H1 (cell line): ENCODE measurements around the gene CAVIN1. TPM values are rescaled to one million over a fixed set of nuclear protein-coding genes. Genes with fewer than 3 reads are reported as not detected.

Experiments used
- CTCF ChIA-PET: fragments of 300-600 bp; sonication (Branson Sonifier 250); formaldehyde crosslinking; loops from one replicate; lab custom pipeline; 2021; ENCODE audit not compliant: partially characterized antibody; lab: Charles Lee
- POLR2A ChIA-PET: fragments of 300-600 bp; sonication (Branson Sonifier 250); formaldehyde crosslinking; loops from one replicate; lab custom pipeline; 2021; ENCODE audit warnings: inconsistent platforms; ENCODE audit not compliant: partially characterized antibody; lab: Charles Lee
- DNase-seq, 2 experiments: peaks; one replicate each; pipeline versions ENCODE4 v3.0.0 to v3.0.0-alpha.2; 2010 to 2022; ENCODE audit warnings: low spot score in 2 of 2, low read depth in 1 of 2, mixed read lengths in 1 of 2
- FAIRE-seq: peaks from 2 replicates; lab custom pipeline; 2011; peaks lifted over from hg19 to GRCh38; lab: Jason Lieb, UNC
- H2AFZ ChIP-seq: 2 replicates; pipeline ENCODE4 v1.8.1; 2012; ENCODE audit warnings: low read length, inconsistent platforms
- H2AK5ac ChIP-seq: 2 replicates; pipeline ENCODE4 v1.6.1; 2013; ENCODE audit warnings: low read depth, low read length
- H2BK120ac ChIP-seq: replicated peaks from 2 replicates; pipeline ENCODE3; 2013; ENCODE audit warnings: low read depth, low read length, inconsistent platforms
- H2BK12ac ChIP-seq: 2 replicates; pipeline ENCODE4 v1.6.1; 2013; ENCODE audit warnings: low read depth, low read length
- H2BK15ac ChIP-seq: 2 replicates; pipeline ENCODE4 v1.6.1; 2013; ENCODE audit warnings: low read length
- H2BK20ac ChIP-seq: 2 replicates; pipeline ENCODE4 v1.6.1; 2013; ENCODE audit warnings: low read length
- H2BK5ac ChIP-seq: 2 replicates; pipeline ENCODE4 v1.6.1; 2013; ENCODE audit warnings: low read depth, low read length
- H3K14ac ChIP-seq: 2 replicates; pipeline ENCODE4 v1.6.1; 2013; ENCODE audit warnings: inconsistent platforms; ENCODE audit not compliant: insufficient read length
- H3K18ac ChIP-seq: 2 replicates; pipeline ENCODE4 v1.6.1; 2013; ENCODE audit warnings: low read length; ENCODE audit errors: extremely low read depth
- H3K23ac ChIP-seq: 2 replicates; pipeline ENCODE4 v1.6.1; 2013; ENCODE audit warnings: inconsistent platforms; ENCODE audit not compliant: insufficient read length
- H3K23me2 ChIP-seq: 2 replicates; pipeline ENCODE4 v1.6.1; 2013; ENCODE audit warnings: low read depth, low read length
- H3K27ac ChIP-seq: 2 replicates; pipeline ENCODE4 v1.6.1; 2011; ENCODE audit warnings: low read depth, low read length, inconsistent platforms
- H3K27me3 ChIP-seq, 4 experiments: replicated peaks in 1 of 4; 1 replicate in 1 of 4; 2 replicates in 3 of 4; pipeline versions ENCODE4 v1.6.1 to v1.8.1; 2011 to 2013; ENCODE audit warnings: low read length in 3 of 4, mild to moderate bottlenecking in 3 of 4, inconsistent platforms in 2 of 4, mixed read lengths in 2 of 4, moderate library complexity in 1 of 4; ENCODE audit not compliant: control insufficient read depth in 3 of 4, insufficient read depth in 3 of 4; ENCODE audit errors: extremely low read depth in 1 of 4
- H3K36me3 ChIP-seq, 4 experiments: 2 replicates each; pipeline versions ENCODE4 v1.6.1 to v1.8.1; 2011 to 2013; ENCODE audit warnings: mild to moderate bottlenecking in 4 of 4, low read length in 3 of 4, moderate library complexity in 2 of 4, control low read depth in 1 of 4, inconsistent platforms in 1 of 4; ENCODE audit not compliant: insufficient read depth in 4 of 4, control insufficient read depth in 2 of 4
- H3K4ac ChIP-seq: replicated peaks from 2 replicates; pipeline ENCODE3; 2013; ENCODE audit warnings: low read length, low read depth, mixed read lengths, inconsistent platforms; ENCODE audit not compliant: insufficient read length
- H3K4me1 ChIP-seq, 4 experiments: replicated peaks in 1 of 4; 1 replicate in 1 of 4; 2 replicates in 3 of 4; pipeline versions ENCODE4 v1.6.1 to v1.8.1; 2011 to 2013; ENCODE audit warnings: low read length in 3 of 4, inconsistent platforms in 2 of 4, mixed read lengths in 1 of 4; ENCODE audit not compliant: insufficient read depth in 4 of 4, control insufficient read depth in 3 of 4
- H3K4me2 ChIP-seq, 2 experiments: 2 replicates each; pipeline versions ENCODE4 v1.6.1 to v1.8.1; 2011 to 2013; ENCODE audit warnings: low read depth in 2 of 2, low read length in 2 of 2, control low read depth in 1 of 2, inconsistent platforms in 1 of 2, mild to moderate bottlenecking in 1 of 2; ENCODE audit not compliant: insufficient read depth in 1 of 2
- H3K4me3 ChIP-seq, 4 experiments: fragments of 200-600, 300-600 bp in 1 of 4; sonication (generic), shearing (Covaris generic), sonication (Bioruptor Twin) in 1 of 4; 2 replicates each; pipeline versions ENCODE4 v1.5.1 to v1.8.1; 2011 to 2016; ENCODE audit warnings: low read length in 4 of 4, low read depth in 3 of 4, control low read depth in 2 of 4, inconsistent platforms in 2 of 4, mild to moderate bottlenecking in 2 of 4, mixed read lengths in 1 of 4, moderate library complexity in 1 of 4; ENCODE audit not compliant: insufficient read depth in 2 of 4; ENCODE audit errors: extremely low read depth in 1 of 4
- H3K56ac ChIP-seq: replicated peaks from 2 replicates; pipeline ENCODE3; 2013; ENCODE audit warnings: low read depth, mild to moderate bottlenecking, mixed read lengths, low read length, inconsistent platforms; ENCODE audit not compliant: insufficient read length
- H3K79me1 ChIP-seq: 2 replicates; pipeline ENCODE4 v1.6.1; 2013; ENCODE audit warnings: low read depth, low read length, control low read depth
- H3K79me2 ChIP-seq, 2 experiments: 2 replicates each; pipeline versions ENCODE4 v1.6.1 to v1.8.1; 2012 to 2013; ENCODE audit warnings: low read length in 2 of 2, mild to moderate bottlenecking in 2 of 2, inconsistent platforms in 1 of 2; ENCODE audit not compliant: insufficient read depth in 2 of 2, control insufficient read depth in 1 of 2
- H3K9ac ChIP-seq, 4 experiments: replicated peaks in 1 of 4; 1 replicate in 1 of 4; 2 replicates in 3 of 4; pipeline versions ENCODE4 v1.6.1 to v1.8.1; 2011 to 2013; ENCODE audit warnings: low read depth in 3 of 4, low read length in 3 of 4, control low read depth in 2 of 4, mild to moderate bottlenecking in 2 of 4, moderate library complexity in 2 of 4, inconsistent platforms in 1 of 4; ENCODE audit errors: extremely low read depth in 1 of 4
- H3K9me3 ChIP-seq, 2 experiments: 2 replicates each; pipeline versions ENCODE4 v1.6.1 to v1.8.1; 2012 to 2013; ENCODE audit warnings: mild to moderate bottlenecking in 2 of 2, moderate library complexity in 2 of 2, control low read depth in 1 of 2, inconsistent platforms in 1 of 2, low read depth in 1 of 2, low read length in 1 of 2, mixed read lengths in 1 of 2; ENCODE audit not compliant: insufficient read depth in 2 of 2
- H4K20me1 ChIP-seq, 2 experiments: replicated peaks in 1 of 2; 2 replicates each; pipeline versions ENCODE3 to v1.8.1; 2011 to 2013; ENCODE audit warnings: inconsistent platforms in 2 of 2, low read length in 2 of 2, mild to moderate bottlenecking in 1 of 2; ENCODE audit not compliant: insufficient read depth in 2 of 2, control insufficient read depth in 1 of 2
- H4K5ac ChIP-seq: 2 replicates; pipeline ENCODE4 v1.6.1; 2013; ENCODE audit warnings: low read length, low read depth, mixed read lengths, inconsistent platforms; ENCODE audit not compliant: insufficient read length
- H4K8ac ChIP-seq: 2 replicates; pipeline ENCODE4 v1.8.0; 2013; ENCODE audit warnings: mild to moderate bottlenecking, moderate library complexity, low read length, inconsistent platforms; ENCODE audit not compliant: insufficient read depth; ENCODE audit errors: extremely low read depth
- H4K91ac ChIP-seq: replicated peaks from 2 replicates; pipeline ENCODE3; 2013; ENCODE audit warnings: low read length, mixed read lengths, inconsistent platforms; ENCODE audit not compliant: insufficient read length
- EP300 ChIP-seq, 2 experiments: IDR thresholded peaks; 1 replicate in 1 of 2; 2 replicates in 1 of 2; pipeline ENCODE4 v1.6.1; 2011 to 2012; ENCODE audit warnings: low read depth in 2 of 2, low read length in 2 of 2, mild to moderate bottlenecking in 2 of 2, borderline replicate concordance in 1 of 2, inconsistent platforms in 1 of 2, moderate library complexity in 1 of 2
- KDM5A ChIP-seq: fragments of 200-600 bp; IDR thresholded peaks from 2 replicates; pipeline ENCODE4 v1.7.1; 2012; ENCODE audit warnings: mild to moderate bottlenecking, low read length, inconsistent platforms, mixed read lengths
- PHF8 ChIP-seq: fragments of 200-600 bp; sonication (generic); conservative IDR thresholded peaks from 2 replicates; pipeline ENCODE4 v1.7.1; 2012; ENCODE audit warnings: low read depth, mild to moderate bottlenecking, inconsistent platforms, low read length, moderate library complexity
- RFX5 ChIP-seq: IDR thresholded peaks from 2 replicates; pipeline ENCODE4 v1.6.1; 2011; ENCODE audit warnings: low read depth, low read length, improper control_type of control experiment, borderline replicate concordance
- SIX5 ChIP-seq: IDR thresholded peaks from 2 replicates; pipeline ENCODE4 v1.6.1; 2011; ENCODE audit warnings: mild to moderate bottlenecking, low read depth, low read length
- SP1 ChIP-seq: IDR thresholded peaks from 2 replicates; pipeline ENCODE4 v1.6.1; 2011; ENCODE audit warnings: low read depth, low read length
- YY1 ChIP-seq: IDR thresholded peaks from 2 replicates; pipeline ENCODE4 v1.6.1; 2011; ENCODE audit warnings: low read depth, mild to moderate bottlenecking, low read length
- WGBS, 2 experiments: shearing (Covaris generic) in 1 of 2; methylation state at CpG; one replicate each; pipeline versions ENCODE4 v1.1.6 to v1.1.7; 2013 to 2015; ENCODE audit warnings: low lambda C conversion rate in 2 of 2, mixed read lengths in 2 of 2, inconsistent platforms in 1 of 2, low coverage in 1 of 2, missing lambda C conversion rate in 1 of 2; ENCODE audit not compliant: insufficient replicate concordance in 2 of 2, insufficient coverage in 1 of 2, insufficient read length in 1 of 2; ENCODE audit errors: extremely low coverage in 1 of 2, missing lambda C conversion rate in 1 of 2; 5-methylcytosine and 5-hydroxymethylcytosine counted together
- polyA plus RNA-seq, 7 experiments: library from polyadenylated mRNA; depleted of rRNA in 3 of 7; stranded (reverse) in 5 of 7; unstranded in 2 of 7; fragments of >200 nt in 5 of 7; fragments of 200-250 nt in 2 of 7; gene quantifications; 1 replicate in 5 of 7; 2 replicates in 1 of 7; 4 replicates in 1 of 7; pipeline versions ENCODE4 v1.2.1 to v1.2.3, GENCODE V29; 2011 to 2013; ENCODE audit warnings: missing spikeins in 2 of 7, mixed read lengths in 2 of 7
- total RNA-seq: library from RNA; stranded (reverse); fragmentation: NEBNext Ultra II Directional; extraction: Animal tissue kit (Norgen Biotek cat#: 25700); gene quantifications from 2 replicates; pipeline ENCODE4 v1.2.1, GENCODE V29; 2021
- TF ChIP-seq, protein P1 (sequence below): IDR thresholded peaks from 2 replicates; pipeline ENCODE4 v1.6.1; 2012; ENCODE audit warnings: low read length, inconsistent platforms
- TF ChIP-seq, protein P2 (sequence below): IDR thresholded peaks from 2 replicates; pipeline ENCODE4 v1.6.1; 2012; ENCODE audit warnings: inconsistent platforms

The CAVIN1 gene
- total and polyA plus RNA-seq, 2 of the 8 experiments (the other 6 are each of a cell fraction or from before 2014, with no cell fraction given), result 16.2 to 41.6 TPM

DNA sequence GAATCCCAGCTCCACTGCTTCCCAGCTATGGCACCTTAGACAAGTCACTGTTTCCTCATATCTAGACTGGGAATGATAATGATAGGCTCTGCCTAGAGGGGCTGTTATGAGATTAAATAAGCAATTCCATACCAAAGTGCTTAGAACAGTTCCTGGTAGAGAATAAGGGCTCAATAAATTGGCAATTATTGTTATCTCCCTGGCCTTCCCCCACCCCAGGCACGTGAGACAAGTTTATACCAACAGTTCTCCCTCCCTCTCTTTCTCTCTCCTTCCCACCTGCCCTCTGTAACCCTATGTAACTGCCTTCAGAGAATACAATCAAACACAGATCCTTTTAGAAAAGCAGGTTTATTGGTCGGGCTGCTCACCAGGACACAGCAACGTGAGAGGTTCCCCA lies 20.9 kb downstream of the CAVIN1 start:
- DNase-seq (no peak), FAIRE-seq (no peak)
- no peak overlapping the region for H2AFZ ChIP-seq
- H4K8ac ChIP-seq, result no peak overlapping the region
- no peak overlapping the region for H3K56ac ChIP-seq
- H2AK5ac ChIP-seq, result no peak overlapping the region
- H4K5ac ChIP-seq, result no peak overlapping the region
- H3K79me1 ChIP-seq, result no peaks in the 10 kb centered on the region
- H3K9ac ChIP-seq, result peak overlapping the region in 1 of 4 experiments; percentile 0; a peak in 2 of 7 replicates
- H2BK5ac ChIP-seq, result no peak overlapping the region
- no peak overlapping the region for H4K91ac ChIP-seq
- no peak overlapping the region for H2BK20ac ChIP-seq
- no peaks in the 10 kb centered on the region for H3K79me2 ChIP-seq
- 24% methylated on average over 3 of the region's 3 CpGs; no CpG with 5 or more reads in 1 of the 2 experiments for WGBS, 2 experiments
- peak overlapping the region in 1 of 4 experiments; percentile 25; a peak in 2 of 8 replicates for H3K4me3 ChIP-seq
- TF ChIP-seq KDM5A (no peak), SP1 (no peak), EP300 (IDR thresholded peaks at IDR 0.05; ENCODE audit: borderline replicate concordance in 1 of 2, low read depth in 2 of 2, low read length in 2 of 2) (no peak), PHF8 (no peak), YY1 (no peak), RFX5 (no peak), SIX5 (no peak)
- TF ChIP-seq, protein P1, sequence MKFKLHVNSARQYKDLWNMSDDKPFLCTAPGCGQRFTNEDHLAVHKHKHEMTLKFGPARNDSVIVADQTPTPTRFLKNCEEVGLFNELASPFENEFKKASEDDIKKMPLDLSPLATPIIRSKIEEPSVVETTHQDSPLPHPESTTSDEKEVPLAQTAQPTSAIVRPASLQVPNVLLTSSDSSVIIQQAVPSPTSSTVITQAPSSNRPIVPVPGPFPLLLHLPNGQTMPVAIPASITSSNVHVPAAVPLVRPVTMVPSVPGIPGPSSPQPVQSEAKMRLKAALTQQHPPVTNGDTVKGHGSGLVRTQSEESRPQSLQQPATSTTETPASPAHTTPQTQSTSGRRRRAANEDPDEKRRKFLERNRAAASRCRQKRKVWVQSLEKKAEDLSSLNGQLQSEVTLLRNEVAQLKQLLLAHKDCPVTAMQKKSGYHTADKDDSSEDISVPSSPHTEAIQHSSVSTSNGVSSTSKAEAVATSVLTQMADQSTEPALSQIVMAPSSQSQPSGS, result no peak
- TF ChIP-seq, protein P2, sequence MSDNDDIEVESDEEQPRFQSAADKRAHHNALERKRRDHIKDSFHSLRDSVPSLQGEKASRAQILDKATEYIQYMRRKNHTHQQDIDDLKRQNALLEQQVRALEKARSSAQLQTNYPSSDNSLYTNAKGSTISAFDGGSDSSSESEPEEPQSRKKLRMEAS, result no peak
- no peak overlapping the region for H2BK120ac ChIP-seq
- H3K4me2 ChIP-seq, result peak overlapping the region; percentile 26 to 43; a peak in 3 of 4 replicates
- ChIA-PET CTCF (interaction anchor here (1.1 to 23.6 kb wide), 16 partner anchors 7 to 179 kb away, joined by 3 to 542 read pairs (median 6); partner anchors contain the start of genes CAVIN1 and STAT3), POLR2A (interaction anchor here (0.9 to 2.5 kb wide), 6 partner anchors 13 to 89 kb away, joined by 3 to 12 read pairs (median 6); partner anchors contain the start of genes CAVIN1 and STAT3)
- no peak overlapping the region for H2BK15ac ChIP-seq
- no peaks in the 10 kb centered on the region for H3K23me2 ChIP-seq
- peak overlapping the region; percentile 66; the same call in 1 of the 2 replicates for H3K18ac ChIP-seq
- no peak overlapping the region for H3K14ac ChIP-seq
- H4K20me1 ChIP-seq, result peaks cover 2 to 3% of the 10 kb centered on the region in 2 experiments
- H3K23ac ChIP-seq, result no peak overlapping the region
- H2BK12ac ChIP-seq, result no peak overlapping the region
- H3K4ac ChIP-seq, result no peak overlapping the region
- H3K9me3 ChIP-seq, result no peaks in the 10 kb centered on the region
- no peaks in the 10 kb centered on the region for H3K27me3 ChIP-seq
- H3K4me1 ChIP-seq, result peaks cover 5 to 30% (median 18%) of the 10 kb centered on the region in 4 experiments
- no peak overlapping the region for H3K27ac ChIP-seq
- H3K36me3 ChIP-seq, result peaks cover 0 to 8% (median 4%) of the 10 kb centered on the region in 4 experiments; a peak in 3 of 8 replicates
